OCI-LY7 (cell line): ENCODE data around the gene MRO.

Experiments
- CTCF ChIP-seq: fragments of 200-600 bp; sonication (generic); conservative IDR thresholded peaks from 2 replicates; pipeline ENCODE4 v1.5.1; 2014; ENCODE audit warnings: mild to moderate bottlenecking, antibody characterized with exemption, low read length, moderate library complexity, mixed read lengths
- EZH2phosphoT487 ChIP-seq: fragments of 200-600 bp; sonication (generic); IDR thresholded peaks from 2 replicates; pipeline ENCODE4 v1.6.1; 2018; ENCODE audit warnings: low read depth, borderline replicate concordance, mild to moderate bottlenecking, mixed run types, antibody characterized with exemption, low read length, moderate library complexity, mixed read lengths

GRCh38 chr18:50803592-50803991, 16.2 kb downstream of the MRO start:
- TF ChIP-seq CTCF: no peak
- no peak for TF ChIP-seq EZH2phosphoT487
